ENCODE results near the gene ADD1.

- no peak for TF ChIP-seq CTCF (conservative IDR thresholded peaks at IDR 0.05)
- no peak for TF ChIP-seq EZH2 (IDR thresholded peaks at IDR 0.05; ENCODE audit: low read depth)
These were observed 24.1 kb upstream of the ADD1 start for GRCh38 chr4:2819244-2820215.
